ENCODE results near the gene JMJD7. TPM values are rescaled to one million over a fixed set of nuclear protein-coding genes. Genes with fewer than 3 reads are reported as not detected.

Gene JMJD7
- total RNA-seq, 1 experiment from 2014 or later, result 11.7 TPM

- Histone ChIP-seq H3F3A (ENCODE audit: insufficient read depth, low read depth) (no peaks in the 10 kb centered on the region), H3K9me2 (ENCODE audit: insufficient read depth) (no peaks in the 10 kb centered on the region), H3K79me2 (ENCODE audit: low read depth) (no peaks in the 10 kb centered on the region), H3K4me2 (no peak overlapping the region), H3K4me3 (no peak overlapping the region), H2AFZ (no peak overlapping the region), H3K27ac (no peak overlapping the region), H3K4me1 (replicated peaks; ENCODE audit: insufficient read depth) (no peaks in the 10 kb centered on the region), H3K27me3 (ENCODE audit: insufficient read depth, low read depth) (no peaks in the 10 kb centered on the region), H3K36me3 (ENCODE audit: low read depth) (no peaks in the 10 kb centered on the region), H4K20me1 (ENCODE audit: insufficient read depth) (no peaks in the 10 kb centered on the region), H3K9me3 (ENCODE audit: insufficient read depth, low read depth) (no peaks in the 10 kb centered on the region)
- DNase-seq, result no peak
- BruUV-seq (replicated peaks), result no TSS peak
- CTCF ChIA-PET, result no interaction called here
- intact Hi-C loops (cut with micrococcal nuclease; ENCODE audit: unreplicated experiment), result no loop called here
- POLR2A ChIA-PET (ENCODE audit: unreplicated experiment), result no interaction called here
- TF ChIP-seq CTCF (conservative IDR thresholded peaks at IDR 0.05), result no peak
- TF ChIP-seq EZH2 (IDR thresholded peaks at IDR 0.05; ENCODE audit: low read depth), result no peak
These were observed 20.7 kb downstream of the JMJD7 start for GRCh38 chr15:41848631-41849030.

GRCh38 chr15:41849204-41849603 lies 21.3 kb downstream of the JMJD7 start:
- no peaks in the 10 kb centered on the region for H3K4me1 ChIP-seq (replicated peaks; ENCODE audit: insufficient read depth)
- H3K9me3 ChIP-seq (ENCODE audit: insufficient read depth, low read depth), result no peaks in the 10 kb centered on the region
- H3K4me3 ChIP-seq, result no peak overlapping the region
- H2AFZ ChIP-seq, result no peak overlapping the region
- ChIA-PET POLR2A (ENCODE audit: unreplicated experiment) (no interaction called here), CTCF (no interaction called here)
- no peak overlapping the region for H3K27ac ChIP-seq
- no TSS peak for BruUV-seq (replicated peaks)
- no peak for DNase-seq
- no peaks in the 10 kb centered on the region for H3K79me2 ChIP-seq (ENCODE audit: low read depth)
- no peaks in the 10 kb centered on the region for H3K9me2 ChIP-seq (ENCODE audit: insufficient read depth)
- no peak for TF ChIP-seq EZH2 (IDR thresholded peaks at IDR 0.05; ENCODE audit: low read depth)
- no peak for TF ChIP-seq CTCF (conservative IDR thresholded peaks at IDR 0.05)
- intact Hi-C loops (cut with micrococcal nuclease; ENCODE audit: unreplicated experiment), result no loop called here
- no peak overlapping the region for H3K4me2 ChIP-seq
- H3F3A ChIP-seq (ENCODE audit: insufficient read depth, low read depth), result no peaks in the 10 kb centered on the region
- no peaks in the 10 kb centered on the region for H3K36me3 ChIP-seq (ENCODE audit: low read depth)
- H3K27me3 ChIP-seq (ENCODE audit: insufficient read depth, low read depth), result no peaks in the 10 kb centered on the region
- H4K20me1 ChIP-seq (ENCODE audit: insufficient read depth), result no peaks in the 10 kb centered on the region

GRCh38 chr15:41849861-41850260 lies 22.0 kb downstream of the JMJD7 start:
- H3K27ac ChIP-seq, result no peak overlapping the region
- CTCF ChIA-PET, result no interaction called here
- POLR2A ChIA-PET (ENCODE audit: unreplicated experiment), result no interaction called here
- no peaks in the 10 kb centered on the region for H3F3A ChIP-seq (ENCODE audit: insufficient read depth, low read depth)
- H3K36me3 ChIP-seq (ENCODE audit: low read depth), result no peaks in the 10 kb centered on the region
- H3K9me3 ChIP-seq (ENCODE audit: insufficient read depth, low read depth), result no peaks in the 10 kb centered on the region
- DNase-seq, result no peak
- TF ChIP-seq EZH2 (IDR thresholded peaks at IDR 0.05; ENCODE audit: low read depth), result no peak
- no peaks in the 10 kb centered on the region for H3K79me2 ChIP-seq (ENCODE audit: low read depth)
- H4K20me1 ChIP-seq (ENCODE audit: insufficient read depth), result no peaks in the 10 kb centered on the region
- no TSS peak for BruUV-seq (replicated peaks)
- no peaks in the 10 kb centered on the region for H3K27me3 ChIP-seq (ENCODE audit: insufficient read depth, low read depth)
- no peak overlapping the region for H2AFZ ChIP-seq
- no peaks in the 10 kb centered on the region for H3K4me1 ChIP-seq (replicated peaks; ENCODE audit: insufficient read depth)
- no peak overlapping the region for H3K4me2 ChIP-seq
- intact Hi-C loops (cut with micrococcal nuclease; ENCODE audit: unreplicated experiment), result no loop called here
- H3K4me3 ChIP-seq, result no peak overlapping the region
- no peaks in the 10 kb centered on the region for H3K9me2 ChIP-seq (ENCODE audit: insufficient read depth)

- no peaks in the 10 kb centered on the region for H4K20me1 ChIP-seq (ENCODE audit: insufficient read depth)
- no peaks in the 10 kb centered on the region for H3K9me2 ChIP-seq (ENCODE audit: insufficient read depth)
- no peaks in the 10 kb centered on the region for H3K36me3 ChIP-seq (ENCODE audit: low read depth)
- intact Hi-C loops (cut with micrococcal nuclease; ENCODE audit: unreplicated experiment), result no loop called here
- DNase-seq, result no peak
- BruUV-seq (replicated peaks), result no TSS peak
- no peak overlapping the region for H2AFZ ChIP-seq
- H3K27me3 ChIP-seq (ENCODE audit: insufficient read depth, low read depth), result no peaks in the 10 kb centered on the region
- no peaks in the 10 kb centered on the region for H3F3A ChIP-seq (ENCODE audit: insufficient read depth, low read depth)
- H3K4me1 ChIP-seq (replicated peaks; ENCODE audit: insufficient read depth), result no peaks in the 10 kb centered on the region
- no peak overlapping the region for H3K4me3 ChIP-seq
- CTCF ChIA-PET, result interaction anchor here (0.6 kb wide), 1 partner anchor 1805 kb away, joined by 3 read pairs; no protein-coding TSS in a partner anchor
- POLR2A ChIA-PET (ENCODE audit: unreplicated experiment), result interaction anchor here (1.4 kb wide), 1 partner anchor 12 kb away, joined by 7 read pairs; the partner anchor contains the start of gene PLA2G4B
- H3K27ac ChIP-seq, result no peak overlapping the region
- H3K9me3 ChIP-seq (ENCODE audit: insufficient read depth, low read depth), result no peaks in the 10 kb centered on the region
- no peaks in the 10 kb centered on the region for H3K79me2 ChIP-seq (ENCODE audit: low read depth)
- no peak overlapping the region for H3K4me2 ChIP-seq
- TF ChIP-seq CTCF (conservative IDR thresholded peaks at IDR 0.05), result no peak
- no peak for TF ChIP-seq EZH2 (IDR thresholded peaks at IDR 0.05; ENCODE audit: low read depth)
These were observed 22.7 kb downstream of the JMJD7 start for GRCh38 chr15:41850482-41851166.
